Psoas muscle (tissue), 8 donors: ENCODE data around the gene TAS1R3. TPM values are rescaled to one million over a fixed set of nuclear protein-coding genes. Genes with fewer than 3 reads are reported as not detected.
"Not testable (repeated sequence)": the region's sequence is repeated elsewhere in the genome, so short reads cannot be mapped to it uniquely, and the experiment has no call there.

Experiments used
- ATAC-seq, 4 donors: fragments of 200-7000 bp; cut with Tn5 transposase; one replicate each; pipeline ENCODE4 v1.9.1; 2020; ENCODE audit warnings: moderate library complexity in 3 of 4, mild to moderate bottlenecking in 2 of 4
- DNase-seq, 2 donors: peaks; one replicate each; pipeline ENCODE4 v3.0.0-alpha.2; 2020
- H3K27ac ChIP-seq: fragments of 200-600 bp; one replicate; pipeline ENCODE4 v1.8.0; 2022
- H3K27me3 ChIP-seq, 3 donors: fragments of 200-600 bp in 1 of 3; one replicate each; pipeline versions ENCODE4 v1.6.1 to v1.8.0; 2013 to 2022; ENCODE audit warnings: low read length in 2 of 3, mild to moderate bottlenecking in 2 of 3, moderate library complexity in 1 of 3; ENCODE audit not compliant: insufficient read depth in 3 of 3
- H3K36me3 ChIP-seq, 2 donors: fragments of 200-600 bp in 1 of 2; one replicate each; pipeline versions ENCODE4 v1.6.1 to v1.8.0; 2013 to 2022; ENCODE audit warnings: low read depth in 1 of 2, mild to moderate bottlenecking in 1 of 2, moderate library complexity in 1 of 2; ENCODE audit not compliant: insufficient read depth in 1 of 2
- H3K4me1 ChIP-seq: fragments of 200-600 bp; one replicate; pipeline ENCODE4 v1.8.0; 2022
- H3K4me3 ChIP-seq: fragments of 200-600 bp; one replicate; pipeline ENCODE4 v1.8.0; 2022; ENCODE audit warnings: mild to moderate bottlenecking
- H3K9me3 ChIP-seq: fragments of 200-600 bp; one replicate; pipeline ENCODE4 v1.8.0; 2022
- WGBS, 3 donors: extraction: QIAGEN DNeasy Blood & Tissue Kit; methylation state at CpG; one replicate each; pipeline versions ENCODE4 v1.1.6 to v1.1.7; 2013; 5-methylcytosine and 5-hydroxymethylcytosine counted together
- intact Hi-C, 2 donors: fragments of 100-400 bp; cut with DNase I; formaldehyde crosslinking; loops; one replicate each; pipeline versions ENCODE4 v1.11.0 to v1.14.2; 2022
- polyA plus RNA-seq, 3 donors: library from polyadenylated mRNA; stranded (reverse); fragments of 200-250 nt; gene quantifications; one replicate each; pipeline ENCODE4 v1.2.3, GENCODE V29; 2013
- total RNA-seq, 4 donors: library from RNA; stranded (reverse); fragmentation: NEBNext Ultra II Directional in 2 of 4; extraction: Animal tissue kit (Norgen Biotek cat#: 25700) in 2 of 4; gene quantifications; one replicate each; pipeline versions ENCODE4 v1.2.1 to v1.2.4, GENCODE V29; 2021 to 2023
- TF ChIP-seq, protein P1 (sequence below): fragments of 200-600 bp; IDR thresholded peaks from one replicate; pipeline ENCODE4 v1.8.0; 2022; ENCODE audit warnings: antibody characterized with exemption
- donor health status: healthy with polysubstance abuse.
- donor health status: DM: no; HTN: no; CAD: no; lungs with moderate emphysema.
- donor health status: Bipolar disorder and iron deficiency.
- donor health status: healthy.
- donor health status: DM: yes; HTN: yes; CAD: no.
- donor health status: DM: no; HTN: no; CAD: no.
- donor health status: DM: no; HTN: no; CAD: no.
- donor health status: DM: yes; HTN: yes; CAD: no.

Gene TAS1R3
- total and polyA plus RNA-seq, 7 donors, result 0.06 to 0.25 (median 0.09) TPM; not detected in 1

DNA sequence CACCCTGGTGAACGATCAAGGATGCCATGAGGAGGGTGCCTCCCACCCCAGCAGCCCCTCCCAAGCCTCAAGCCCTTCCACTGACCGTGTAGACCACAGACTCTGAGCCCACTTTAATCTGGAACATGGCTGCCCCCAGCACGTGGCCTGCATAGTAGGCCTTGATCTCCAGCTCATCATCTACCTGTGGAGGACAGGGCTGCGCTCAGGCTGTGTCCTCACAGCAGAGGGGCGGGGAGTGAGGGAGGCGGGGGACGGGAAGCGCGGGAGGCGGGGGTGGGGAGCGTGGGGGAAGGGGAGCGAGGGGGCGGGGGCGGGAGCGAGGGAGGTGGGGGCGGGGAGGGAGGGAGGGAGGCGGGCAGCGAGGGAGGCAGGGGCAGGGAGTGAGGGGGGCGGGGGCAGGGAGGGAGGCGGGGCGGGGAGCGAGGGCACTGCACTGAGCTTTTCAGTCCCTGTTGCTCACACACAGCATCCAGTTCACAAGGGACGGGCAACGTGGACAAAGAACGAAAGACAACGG lies 15.6 kb upstream of the TAS1R3 start:
- TF ChIP-seq, protein P1, sequence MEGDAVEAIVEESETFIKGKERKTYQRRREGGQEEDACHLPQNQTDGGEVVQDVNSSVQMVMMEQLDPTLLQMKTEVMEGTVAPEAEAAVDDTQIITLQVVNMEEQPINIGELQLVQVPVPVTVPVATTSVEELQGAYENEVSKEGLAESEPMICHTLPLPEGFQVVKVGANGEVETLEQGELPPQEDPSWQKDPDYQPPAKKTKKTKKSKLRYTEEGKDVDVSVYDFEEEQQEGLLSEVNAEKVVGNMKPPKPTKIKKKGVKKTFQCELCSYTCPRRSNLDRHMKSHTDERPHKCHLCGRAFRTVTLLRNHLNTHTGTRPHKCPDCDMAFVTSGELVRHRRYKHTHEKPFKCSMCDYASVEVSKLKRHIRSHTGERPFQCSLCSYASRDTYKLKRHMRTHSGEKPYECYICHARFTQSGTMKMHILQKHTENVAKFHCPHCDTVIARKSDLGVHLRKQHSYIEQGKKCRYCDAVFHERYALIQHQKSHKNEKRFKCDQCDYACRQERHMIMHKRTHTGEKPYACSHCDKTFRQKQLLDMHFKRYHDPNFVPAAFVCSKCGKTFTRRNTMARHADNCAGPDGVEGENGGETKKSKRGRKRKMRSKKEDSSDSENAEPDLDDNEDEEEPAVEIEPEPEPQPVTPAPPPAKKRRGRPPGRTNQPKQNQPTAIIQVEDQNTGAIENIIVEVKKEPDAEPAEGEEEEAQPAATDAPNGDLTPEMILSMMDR, result no peak
- no peak overlapping the region for H3K27ac ChIP-seq

DNA sequence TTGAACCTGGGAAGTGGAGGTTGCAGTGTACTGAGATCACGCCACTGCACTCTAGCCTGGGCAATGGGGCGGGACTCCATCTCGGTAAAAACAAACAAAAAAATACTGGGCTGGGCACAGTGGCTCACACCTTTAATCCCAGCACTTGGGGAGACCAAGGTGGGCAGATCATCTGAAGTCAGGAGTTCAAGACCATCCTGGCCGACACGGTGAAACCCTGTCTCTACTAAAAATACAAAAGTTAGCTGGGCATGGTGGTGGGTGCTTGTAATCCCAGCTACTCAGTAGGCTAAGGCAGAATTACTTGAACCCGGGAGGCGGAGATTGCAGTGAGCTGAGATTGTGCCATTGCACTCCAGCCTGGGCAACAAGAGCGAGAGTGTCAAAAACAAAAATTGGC lies 14.9 kb upstream of the TAS1R3 start:
- WGBS, 3 donors, result 92 to 93% (median 92%) methylated on average over 8 of the region's 8 CpGs
- H3K27me3 ChIP-seq, intact Hi-C loops, H3K27ac ChIP-seq, ATAC-seq, DNase-seq, H3K4me3 ChIP-seq, H3K9me3 ChIP-seq: not testable (repeated sequence)
- Histone ChIP-seq H3K36me3 (peaks cover 7 to 85% of the 10 kb centered on the region in 2 donors), H3K4me1 (peaks cover 29% of the 10 kb centered on the region)

More for the DNA sequence above, 15.6 kb upstream of the TAS1R3 start:
- DNase-seq (no peak), ATAC-seq (no peak)
- H3K36me3 ChIP-seq, result peaks cover 7 to 89% of the 10 kb centered on the region in 2 donors
- no peak overlapping the region for H3K4me3 ChIP-seq
- intact Hi-C loops, result no loop called here
- no peaks in the 10 kb centered on the region for H3K9me3 ChIP-seq
- 65 to 82% (median 70%) methylated on average over 11 to 22 of the region's 26 CpGs for WGBS, 3 donors
- H3K4me1 ChIP-seq, result peaks cover 24% of the 10 kb centered on the region
- no peaks in the 10 kb centered on the region for H3K27me3 ChIP-seq

DNA sequence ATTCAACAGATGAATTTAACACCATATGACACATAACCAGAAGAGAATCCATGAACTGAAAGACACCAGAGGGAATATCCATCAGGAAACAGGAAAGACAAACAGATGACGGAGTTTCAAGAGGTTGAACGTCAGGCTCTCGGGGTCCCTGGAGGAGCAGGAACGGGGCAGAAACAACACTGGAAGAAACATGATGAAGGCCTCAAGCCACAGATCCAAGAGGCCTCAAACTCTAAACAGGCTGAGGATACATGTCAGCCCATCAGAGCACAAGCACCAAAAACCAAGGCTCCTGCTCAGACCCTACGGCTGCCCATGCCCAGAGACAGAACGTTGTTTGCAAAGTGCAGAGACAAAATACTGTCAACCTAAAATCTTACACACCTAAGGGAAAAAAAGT lies 13.7 kb upstream of the TAS1R3 start:
- Histone ChIP-seq H3K27ac (peak overlapping the region; percentile 67), H3K36me3 (peaks cover 7 to 73% of the 10 kb centered on the region in 2 donors), H3K4me3 (no peak overlapping the region), H3K4me1 (peaks cover 40% of the 10 kb centered on the region), H3K27me3 (no peaks in the 10 kb centered on the region), H3K9me3 (no peaks in the 10 kb centered on the region)
- WGBS, 3 donors, result 83 to 85% (median 84%) methylated on average over 6 of the region's 6 CpGs
- DNase-seq, result no peak
- TF ChIP-seq, protein P1, result no peak
- intact Hi-C loops, result no loop called here
- no peak for ATAC-seq

DNA sequence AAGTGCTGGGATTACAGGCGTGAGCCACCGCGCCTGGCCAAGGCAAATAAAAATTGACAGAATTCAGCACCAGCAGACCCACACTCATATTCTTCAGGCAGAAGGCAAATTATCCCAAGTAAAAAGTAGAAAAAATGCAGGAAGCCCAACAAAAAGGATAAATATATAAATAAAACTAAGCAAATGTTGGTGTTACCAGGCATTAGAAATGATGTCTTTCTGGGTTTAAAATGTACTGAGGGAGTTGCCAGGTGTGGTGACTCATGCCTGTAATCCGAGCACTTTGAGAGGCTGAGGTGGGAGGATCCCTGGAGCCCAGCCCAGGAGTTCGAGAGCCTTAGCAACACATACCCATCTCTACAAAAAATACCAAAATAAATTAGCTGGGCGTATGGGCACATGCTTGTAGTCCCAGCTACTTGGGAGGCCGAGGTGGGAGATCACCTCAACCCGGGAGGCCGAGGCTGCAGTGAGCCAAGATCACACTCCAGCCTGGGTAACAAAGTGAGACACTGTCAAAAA lies 12.9 kb upstream of the TAS1R3 start:
- ATAC-seq (peak; percentile 78 to 91 (median 86)), DNase-seq (peak; percentile 88 to 91)
- Histone ChIP-seq H3K9me3 (no peaks in the 10 kb centered on the region), H3K27ac (peak overlapping the region; percentile 67), H3K4me3 (no peak overlapping the region), H3K27me3 (no peaks in the 10 kb centered on the region), H3K4me1 (peaks cover 46% of the 10 kb centered on the region), H3K36me3 (peaks cover 7 to 65% of the 10 kb centered on the region in 2 donors)
- WGBS, 3 donors, result 34 to 44% (median 39%) methylated on average over 9 of the region's 9 CpGs
- intact Hi-C loops, result no loop called here
- TF ChIP-seq, protein P1, result no peak

DNA sequence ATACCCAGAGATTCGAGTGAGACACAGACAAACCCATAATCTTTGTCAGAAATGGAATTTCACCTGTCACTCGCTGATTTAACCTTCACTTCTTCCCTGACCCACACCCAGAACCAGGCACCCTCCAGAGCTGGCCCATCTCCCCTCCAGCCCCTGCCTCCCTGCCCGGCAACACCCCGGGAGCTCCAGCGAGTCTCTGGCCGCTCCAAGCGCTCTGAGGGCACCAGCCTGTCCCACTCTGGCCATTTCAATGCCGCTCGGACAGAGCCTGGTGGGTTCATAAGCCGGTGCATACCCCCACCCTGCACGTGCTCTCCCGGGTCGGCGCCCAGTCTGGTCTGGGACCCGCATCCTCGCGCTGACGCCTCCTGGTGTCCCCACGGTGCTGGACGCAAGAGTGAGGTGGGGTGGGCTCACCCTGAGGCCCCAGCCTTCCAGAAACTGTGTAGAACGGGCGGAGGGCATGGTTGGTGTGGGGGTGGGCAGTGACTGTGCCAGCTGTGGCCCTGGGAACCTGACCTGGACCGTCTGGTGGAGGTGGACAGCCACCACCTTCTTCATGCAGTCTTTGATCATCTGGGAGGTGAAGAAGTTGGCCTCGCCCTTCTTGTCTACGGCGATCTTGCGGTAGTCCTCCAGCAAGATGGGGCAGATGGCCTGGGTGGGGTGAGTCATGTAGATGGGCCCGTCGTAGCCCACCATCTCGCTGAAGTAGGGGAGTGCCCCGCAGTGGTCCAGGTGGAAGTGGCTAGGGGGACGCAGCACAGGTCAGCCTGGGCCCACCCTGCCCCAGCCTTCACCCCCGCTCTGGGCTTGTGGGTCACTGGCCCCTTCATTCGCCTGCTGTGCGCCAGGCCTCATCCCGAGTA lies 12.1 kb upstream of the TAS1R3 start:
- Histone ChIP-seq H3K36me3 (peaks cover 4 to 57% of the 10 kb centered on the region in 2 donors), H3K27ac (peak overlapping the region; percentile 67), H3K4me1 (peaks cover 50% of the 10 kb centered on the region), H3K4me3 (no peak overlapping the region), H3K9me3 (no peaks in the 10 kb centered on the region), H3K27me3 (no peaks in the 10 kb centered on the region)
- intact Hi-C loops, result no loop called here
- DNase-seq (no peak), ATAC-seq (no peak)
- TF ChIP-seq, protein P1, result no peak
- WGBS, 3 donors, result 83 to 89% (median 83%) methylated on average over 36 of the region's 36 CpGs
